ENCODE data around the gene NRG3. TPM values are rescaled to one million over a fixed set of nuclear protein-coding genes. Genes with fewer than 3 reads are reported as not detected.

NRG3 gene
- total RNA-seq, 1 experiment from 2014 or later = 0.66 TPM

- H3K27ac Mint-ChIP-seq (ENCODE audit: unreplicated experiment) = no peak overlapping the region
- Histone ChIP-seq H3K36me3 (ENCODE audit: control insufficient read depth, insufficient read depth, low read length) (no peaks in the 10 kb centered on the region), H3K4me3 (ENCODE audit: low read depth, low read length) (no peak overlapping the region), H3K4me1 (no peaks in the 10 kb centered on the region), H3K9me3 (no peaks in the 10 kb centered on the region), H3K27me3 (replicated peaks; ENCODE audit: control insufficient read depth, insufficient read depth, low read length) (no peaks in the 10 kb centered on the region)
- intact Hi-C loops (cut with micrococcal nuclease; ENCODE audit: unreplicated experiment) = no loop called here
- no peaks in the 10 kb centered on the region for H3K36me3 Mint-ChIP-seq (ENCODE audit: insufficient read depth, unreplicated experiment)
- H3K9me3 Mint-ChIP-seq (ENCODE audit: unreplicated experiment) = peaks cover 12% of the 10 kb centered on the region
- BruUV-seq (replicated peaks) = no TSS peak
- POLR2A ChIA-PET = no interaction called here
- TF ChIP-seq, protein P1, sequence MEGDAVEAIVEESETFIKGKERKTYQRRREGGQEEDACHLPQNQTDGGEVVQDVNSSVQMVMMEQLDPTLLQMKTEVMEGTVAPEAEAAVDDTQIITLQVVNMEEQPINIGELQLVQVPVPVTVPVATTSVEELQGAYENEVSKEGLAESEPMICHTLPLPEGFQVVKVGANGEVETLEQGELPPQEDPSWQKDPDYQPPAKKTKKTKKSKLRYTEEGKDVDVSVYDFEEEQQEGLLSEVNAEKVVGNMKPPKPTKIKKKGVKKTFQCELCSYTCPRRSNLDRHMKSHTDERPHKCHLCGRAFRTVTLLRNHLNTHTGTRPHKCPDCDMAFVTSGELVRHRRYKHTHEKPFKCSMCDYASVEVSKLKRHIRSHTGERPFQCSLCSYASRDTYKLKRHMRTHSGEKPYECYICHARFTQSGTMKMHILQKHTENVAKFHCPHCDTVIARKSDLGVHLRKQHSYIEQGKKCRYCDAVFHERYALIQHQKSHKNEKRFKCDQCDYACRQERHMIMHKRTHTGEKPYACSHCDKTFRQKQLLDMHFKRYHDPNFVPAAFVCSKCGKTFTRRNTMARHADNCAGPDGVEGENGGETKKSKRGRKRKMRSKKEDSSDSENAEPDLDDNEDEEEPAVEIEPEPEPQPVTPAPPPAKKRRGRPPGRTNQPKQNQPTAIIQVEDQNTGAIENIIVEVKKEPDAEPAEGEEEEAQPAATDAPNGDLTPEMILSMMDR (IDR thresholded peaks at IDR 0.05; ENCODE audit: insufficient read depth in 1 of 2, low read depth in 1 of 2, low read length in 1 of 2, severe bottlenecking in 1 of 2, unreplicated experiment in 1 of 2) = no peak
- no peaks in the 10 kb centered on the region for H3K27me3 Mint-ChIP-seq (ENCODE audit: insufficient read depth, unreplicated experiment)
- DNase-seq = no peak
- H3K4me3 Mint-ChIP-seq (ENCODE audit: unreplicated experiment) = no peak overlapping the region
- CTCF ChIA-PET = no interaction called here
- no peaks in the 10 kb centered on the region for H3K4me1 Mint-ChIP-seq (ENCODE audit: low read depth, unreplicated experiment)
These were observed 1041.9 kb downstream of the NRG3 start for GRCh38 chr10:82916941-82917340.

DNA sequence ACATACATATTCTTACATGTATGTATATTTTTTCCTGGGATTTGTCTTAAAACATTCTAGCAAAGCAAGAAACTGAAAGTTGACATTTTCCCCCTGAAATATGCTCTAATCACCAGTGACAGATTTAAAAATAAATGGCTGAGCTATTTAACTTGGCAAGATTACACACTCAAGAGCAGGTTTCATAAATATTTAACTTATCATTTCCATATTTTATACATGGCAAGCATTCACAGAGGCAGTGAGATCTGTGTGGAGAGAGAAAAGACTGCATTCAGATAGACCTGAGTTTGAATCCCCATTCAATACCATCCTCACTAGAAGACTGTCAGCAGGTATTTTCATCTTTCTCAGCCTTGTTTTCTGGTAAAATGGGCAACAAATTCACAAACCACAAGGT, 1043.0 kb downstream of the NRG3 start:
- CTCF ChIA-PET = no interaction called here
- TF ChIP-seq, protein P1 (IDR thresholded peaks at IDR 0.05; ENCODE audit: insufficient read depth in 1 of 2, low read depth in 1 of 2, low read length in 1 of 2, severe bottlenecking in 1 of 2, unreplicated experiment in 1 of 2) = no peak
- H3K27me3 ChIP-seq (replicated peaks; ENCODE audit: control insufficient read depth, insufficient read depth, low read length) = no peaks in the 10 kb centered on the region
- Mint-ChIP-seq H3K27ac (ENCODE audit: unreplicated experiment) (no peak overlapping the region), H3K27me3 (ENCODE audit: insufficient read depth, unreplicated experiment) (no peaks in the 10 kb centered on the region), H3K4me3 (ENCODE audit: unreplicated experiment) (no peak overlapping the region), H3K9me3 (ENCODE audit: unreplicated experiment) (peaks cover 21% of the 10 kb centered on the region), H3K4me1 (ENCODE audit: low read depth, unreplicated experiment) (peaks cover 4% of the 10 kb centered on the region), H3K36me3 (ENCODE audit: insufficient read depth, unreplicated experiment) (no peaks in the 10 kb centered on the region)
- no peaks in the 10 kb centered on the region for H3K36me3 ChIP-seq (ENCODE audit: control insufficient read depth, insufficient read depth, low read length)
- H3K9me3 ChIP-seq = no peaks in the 10 kb centered on the region
- POLR2A ChIA-PET = interaction anchor here (0.6 kb wide), 1 partner anchor 41 kb away, joined by 4 read pairs; no protein-coding TSS in a partner anchor
- intact Hi-C loops (cut with micrococcal nuclease; ENCODE audit: unreplicated experiment) = no loop called here
- no peaks in the 10 kb centered on the region for H3K4me1 ChIP-seq
- no peak overlapping the region for H3K4me3 ChIP-seq (ENCODE audit: low read depth, low read length)
- DNase-seq = no peak
- no TSS peak for BruUV-seq (replicated peaks)

DNA sequence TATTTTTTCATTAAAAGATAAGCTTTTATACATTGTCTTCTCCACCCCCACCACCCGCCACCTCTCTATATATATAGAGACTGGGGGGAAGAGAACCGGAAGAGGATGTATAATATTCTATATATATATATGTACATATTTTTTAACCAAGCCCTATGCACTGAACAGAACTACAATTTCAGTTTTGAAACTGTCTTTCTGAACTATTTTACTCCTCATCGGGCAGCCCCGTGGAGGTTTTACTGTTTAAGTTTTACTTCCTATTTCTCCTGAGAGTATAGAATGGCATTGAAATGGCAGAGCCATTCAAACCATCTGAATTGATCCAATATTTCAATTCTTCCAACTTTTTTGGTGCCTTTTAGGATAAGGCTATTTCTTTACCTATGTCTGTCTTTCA, 1047.1 kb downstream of the NRG3 start:
- POLR2A ChIA-PET = no interaction called here

More for the DNA sequence above, 1047.1 kb downstream of the NRG3 start:
- H3K4me3 Mint-ChIP-seq (ENCODE audit: unreplicated experiment) = no peak overlapping the region
- no peak overlapping the region for H3K27ac Mint-ChIP-seq (ENCODE audit: unreplicated experiment)
- H3K4me1 Mint-ChIP-seq (ENCODE audit: low read depth, unreplicated experiment) = peaks cover 9% of the 10 kb centered on the region
- H3K9me3 Mint-ChIP-seq (ENCODE audit: unreplicated experiment) = peaks cover 27% of the 10 kb centered on the region
- no peak for DNase-seq
- Histone ChIP-seq H3K27me3 (replicated peaks; ENCODE audit: control insufficient read depth, insufficient read depth, low read length) (no peaks in the 10 kb centered on the region), H3K4me1 (no peaks in the 10 kb centered on the region), H3K9me3 (no peaks in the 10 kb centered on the region), H3K36me3 (ENCODE audit: control insufficient read depth, insufficient read depth, low read length) (no peaks in the 10 kb centered on the region), H3K4me3 (ENCODE audit: low read depth, low read length) (no peak overlapping the region)
- CTCF ChIA-PET = no interaction called here
- H3K36me3 Mint-ChIP-seq (ENCODE audit: insufficient read depth, unreplicated experiment) = no peaks in the 10 kb centered on the region
- no TSS peak for BruUV-seq (replicated peaks)
- H3K27me3 Mint-ChIP-seq (ENCODE audit: insufficient read depth, unreplicated experiment) = no peaks in the 10 kb centered on the region
- TF ChIP-seq, protein P1 (IDR thresholded peaks at IDR 0.05; ENCODE audit: insufficient read depth in 1 of 2, low read depth in 1 of 2, low read length in 1 of 2, severe bottlenecking in 1 of 2, unreplicated experiment in 1 of 2) = no peak
- intact Hi-C loops (cut with micrococcal nuclease; ENCODE audit: unreplicated experiment) = no loop called here

Measured in Caco-2 (cell line).